ENCODE measurements around the gene ZFP1.
"Not testable (repeated sequence)": the region's sequence is repeated elsewhere in the genome, so short reads cannot be mapped to it uniquely, and the experiment has no call there.

- TF ChIP-seq CTCF (IDR thresholded peaks at IDR 0.05 in 8 of 11, conservative IDR thresholded peaks at IDR 0.05 in 3 of 11); POLR2A (IDR thresholded peaks at IDR 0.05): not testable (repeated sequence)
Measured at GRCh38 chr16:75209514-75209913, 61.2 kb downstream of the ZFP1 start.
